ENCODE results near the gene CTRB1. TPM values are rescaled to one million over a fixed set of nuclear protein-coding genes. Genes with fewer than 3 reads are reported as not detected.
A peak's percentile ranks its signal among the peaks of the same experiment; 100 is the strongest.

Gene CTRB1
- total and polyA plus RNA-seq, 2 of the 13 experiments (the other 11 are each of a cell fraction or from before 2014, with no cell fraction given), result not detected

DNA sequence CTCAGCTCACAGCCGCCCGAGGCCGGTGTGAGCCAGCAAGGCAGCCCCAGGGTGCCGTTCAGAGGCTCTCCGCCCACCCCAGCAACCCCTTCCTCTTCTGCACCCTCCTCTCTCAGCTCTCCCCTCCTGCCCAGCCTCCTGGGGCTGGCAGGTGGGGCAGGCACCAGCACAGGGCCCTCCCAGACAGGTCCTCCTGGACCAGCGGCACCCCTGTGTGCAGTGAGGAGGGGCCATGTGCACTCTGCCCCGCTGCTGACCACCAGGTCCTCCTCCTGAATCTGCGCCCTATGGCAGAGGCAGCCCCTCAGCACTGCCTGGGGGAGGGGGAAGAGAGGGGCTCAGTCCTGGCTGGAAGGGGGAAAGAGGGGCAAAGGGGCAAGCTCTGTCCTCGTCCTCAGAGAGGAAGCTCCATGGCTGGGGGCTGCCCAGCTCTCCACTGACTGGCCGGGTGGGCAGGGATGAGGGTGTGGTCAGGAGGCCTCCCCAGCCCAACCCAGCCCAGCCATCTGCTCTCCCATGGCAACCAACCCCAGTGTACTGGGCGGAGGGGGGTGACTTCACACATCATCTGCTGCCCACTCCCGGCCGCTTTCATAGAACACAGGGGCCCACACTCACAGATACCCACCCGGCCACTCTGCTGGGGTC lies 38.0 kb downstream of the CTRB1 start (continued):
- TF ChIP-seq, protein P1, sequence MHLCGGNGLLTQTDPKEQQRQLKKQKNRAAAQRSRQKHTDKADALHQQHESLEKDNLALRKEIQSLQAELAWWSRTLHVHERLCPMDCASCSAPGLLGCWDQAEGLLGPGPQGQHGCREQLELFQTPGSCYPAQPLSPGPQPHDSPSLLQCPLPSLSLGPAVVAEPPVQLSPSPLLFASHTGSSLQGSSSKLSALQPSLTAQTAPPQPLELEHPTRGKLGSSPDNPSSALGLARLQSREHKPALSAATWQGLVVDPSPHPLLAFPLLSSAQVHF (CRISPR knock-in tag; IDR thresholded peaks at IDR 0.05), result no peak
- TF ChIP-seq ZNF660 (CRISPR knock-in tag; IDR thresholded peaks at IDR 0.05; ENCODE audit: borderline replicate concordance, low read depth), result no peak
- TF ChIP-seq, protein P2, sequence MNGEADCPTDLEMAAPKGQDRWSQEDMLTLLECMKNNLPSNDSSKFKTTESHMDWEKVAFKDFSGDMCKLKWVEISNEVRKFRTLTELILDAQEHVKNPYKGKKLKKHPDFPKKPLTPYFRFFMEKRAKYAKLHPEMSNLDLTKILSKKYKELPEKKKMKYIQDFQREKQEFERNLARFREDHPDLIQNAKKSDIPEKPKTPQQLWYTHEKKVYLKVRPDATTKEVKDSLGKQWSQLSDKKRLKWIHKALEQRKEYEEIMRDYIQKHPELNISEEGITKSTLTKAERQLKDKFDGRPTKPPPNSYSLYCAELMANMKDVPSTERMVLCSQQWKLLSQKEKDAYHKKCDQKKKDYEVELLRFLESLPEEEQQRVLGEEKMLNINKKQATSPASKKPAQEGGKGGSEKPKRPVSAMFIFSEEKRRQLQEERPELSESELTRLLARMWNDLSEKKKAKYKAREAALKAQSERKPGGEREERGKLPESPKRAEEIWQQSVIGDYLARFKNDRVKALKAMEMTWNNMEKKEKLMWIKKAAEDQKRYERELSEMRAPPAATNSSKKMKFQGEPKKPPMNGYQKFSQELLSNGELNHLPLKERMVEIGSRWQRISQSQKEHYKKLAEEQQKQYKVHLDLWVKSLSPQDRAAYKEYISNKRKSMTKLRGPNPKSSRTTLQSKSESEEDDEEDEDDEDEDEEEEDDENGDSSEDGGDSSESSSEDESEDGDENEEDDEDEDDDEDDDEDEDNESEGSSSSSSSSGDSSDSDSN (CRISPR knock-in tag; IDR thresholded peaks at IDR 0.05), result 0 out of 2 replicates have a peak, but pooled peaks have one; percentile 0
- TF ChIP-seq, protein P3, sequence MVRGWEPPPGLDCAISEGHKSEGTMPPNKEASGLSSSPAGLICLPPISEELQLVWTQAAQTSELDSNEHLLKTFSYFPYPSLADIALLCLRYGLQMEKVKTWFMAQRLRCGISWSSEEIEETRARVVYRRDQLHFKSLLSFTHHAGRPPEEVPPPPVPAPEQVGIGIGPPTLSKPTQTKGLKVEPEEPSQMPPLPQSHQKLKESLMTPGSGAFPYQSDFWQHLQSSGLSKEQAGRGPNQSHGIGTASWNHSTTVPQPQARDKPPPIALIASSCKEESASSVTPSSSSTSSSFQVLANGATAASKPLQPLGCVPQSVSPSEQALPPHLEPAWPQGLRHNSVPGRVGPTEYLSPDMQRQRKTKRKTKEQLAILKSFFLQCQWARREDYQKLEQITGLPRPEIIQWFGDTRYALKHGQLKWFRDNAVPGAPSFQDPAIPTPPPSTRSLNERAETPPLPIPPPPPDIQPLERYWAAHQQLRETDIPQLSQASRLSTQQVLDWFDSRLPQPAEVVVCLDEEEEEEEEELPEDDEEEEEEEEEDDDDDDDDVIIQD (CRISPR knock-in tag; IDR thresholded peaks at IDR 0.05; ENCODE audit: low read depth), result no peak
- TF ChIP-seq, protein P4, sequence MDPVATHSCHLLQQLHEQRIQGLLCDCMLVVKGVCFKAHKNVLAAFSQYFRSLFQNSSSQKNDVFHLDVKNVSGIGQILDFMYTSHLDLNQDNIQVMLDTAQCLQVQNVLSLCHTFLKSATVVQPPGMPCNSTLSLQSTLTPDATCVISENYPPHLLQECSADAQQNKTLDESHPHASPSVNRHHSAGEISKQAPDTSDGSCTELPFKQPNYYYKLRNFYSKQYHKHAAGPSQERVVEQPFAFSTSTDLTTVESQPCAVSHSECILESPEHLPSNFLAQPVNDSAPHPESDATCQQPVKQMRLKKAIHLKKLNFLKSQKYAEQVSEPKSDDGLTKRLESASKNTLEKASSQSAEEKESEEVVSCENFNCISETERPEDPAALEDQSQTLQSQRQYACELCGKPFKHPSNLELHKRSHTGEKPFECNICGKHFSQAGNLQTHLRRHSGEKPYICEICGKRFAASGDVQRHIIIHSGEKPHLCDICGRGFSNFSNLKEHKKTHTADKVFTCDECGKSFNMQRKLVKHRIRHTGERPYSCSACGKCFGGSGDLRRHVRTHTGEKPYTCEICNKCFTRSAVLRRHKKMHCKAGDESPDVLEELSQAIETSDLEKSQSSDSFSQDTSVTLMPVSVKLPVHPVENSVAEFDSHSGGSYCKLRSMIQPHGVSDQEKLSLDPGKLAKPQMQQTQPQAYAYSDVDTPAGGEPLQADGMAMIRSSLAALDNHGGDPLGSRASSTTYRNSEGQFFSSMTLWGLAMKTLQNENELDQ (CRISPR knock-in tag; IDR thresholded peaks at IDR 0.05; ENCODE audit: borderline replicate concordance), result no peak
- TF ChIP-seq, protein P5, sequence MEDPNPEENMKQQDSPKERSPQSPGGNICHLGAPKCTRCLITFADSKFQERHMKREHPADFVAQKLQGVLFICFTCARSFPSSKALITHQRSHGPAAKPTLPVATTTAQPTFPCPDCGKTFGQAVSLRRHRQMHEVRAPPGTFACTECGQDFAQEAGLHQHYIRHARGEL (CRISPR knock-in tag; IDR thresholded peaks at IDR 0.05), result peak; percentile 54; the same call in 1 of the 2 replicates
- TF ChIP-seq ZNF468 (CRISPR knock-in tag; IDR thresholded peaks at IDR 0.05), result no peak
- TF ChIP-seq, protein P6, sequence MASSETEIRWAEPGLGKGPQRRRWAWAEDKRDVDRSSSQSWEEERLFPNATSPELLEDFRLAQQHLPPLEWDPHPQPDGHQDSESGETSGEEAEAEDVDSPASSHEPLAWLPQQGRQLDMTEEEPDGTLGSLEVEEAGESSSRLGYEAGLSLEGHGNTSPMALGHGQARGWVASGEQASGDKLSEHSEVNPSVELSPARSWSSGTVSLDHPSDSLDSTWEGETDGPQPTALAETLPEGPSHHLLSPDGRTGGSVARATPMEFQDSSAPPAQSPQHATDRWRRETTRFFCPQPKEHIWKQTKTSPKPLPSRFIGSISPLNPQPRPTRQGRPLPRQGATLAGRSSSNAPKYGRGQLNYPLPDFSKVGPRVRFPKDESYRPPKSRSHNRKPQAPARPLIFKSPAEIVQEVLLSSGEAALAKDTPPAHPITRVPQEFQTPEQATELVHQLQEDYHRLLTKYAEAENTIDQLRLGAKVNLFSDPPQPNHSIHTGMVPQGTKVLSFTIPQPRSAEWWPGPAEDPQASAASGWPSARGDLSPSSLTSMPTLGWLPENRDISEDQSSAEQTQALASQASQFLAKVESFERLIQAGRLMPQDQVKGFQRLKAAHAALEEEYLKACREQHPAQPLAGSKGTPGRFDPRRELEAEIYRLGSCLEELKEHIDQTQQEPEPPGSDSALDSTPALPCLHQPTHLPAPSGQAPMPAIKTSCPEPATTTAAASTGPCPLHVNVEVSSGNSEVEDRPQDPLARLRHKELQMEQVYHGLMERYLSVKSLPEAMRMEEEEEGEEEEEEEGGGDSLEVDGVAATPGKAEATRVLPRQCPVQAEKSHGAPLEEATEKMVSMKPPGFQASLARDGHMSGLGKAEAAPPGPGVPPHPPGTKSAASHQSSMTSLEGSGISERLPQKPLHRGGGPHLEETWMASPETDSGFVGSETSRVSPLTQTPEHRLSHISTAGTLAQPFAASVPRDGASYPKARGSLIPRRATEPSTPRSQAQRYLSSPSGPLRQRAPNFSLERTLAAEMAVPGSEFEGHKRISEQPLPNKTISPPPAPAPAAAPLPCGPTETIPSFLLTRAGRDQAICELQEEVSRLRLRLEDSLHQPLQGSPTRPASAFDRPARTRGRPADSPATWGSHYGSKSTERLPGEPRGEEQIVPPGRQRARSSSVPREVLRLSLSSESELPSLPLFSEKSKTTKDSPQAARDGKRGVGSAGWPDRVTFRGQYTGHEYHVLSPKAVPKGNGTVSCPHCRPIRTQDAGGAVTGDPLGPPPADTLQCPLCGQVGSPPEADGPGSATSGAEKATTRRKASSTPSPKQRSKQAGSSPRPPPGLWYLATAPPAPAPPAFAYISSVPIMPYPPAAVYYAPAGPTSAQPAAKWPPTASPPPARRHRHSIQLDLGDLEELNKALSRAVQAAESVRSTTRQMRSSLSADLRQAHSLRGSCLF (CRISPR knock-in tag; IDR thresholded peaks at IDR 0.05; ENCODE audit: borderline replicate concordance), result no peak
- peak; percentile 40 for TF ChIP-seq AGO1 (IDR thresholded peaks at IDR 0.05; ENCODE audit: low read depth, low read length, poor library complexity, severe bottlenecking)
- no peak for TF ChIP-seq ZFP1 (CRISPR knock-in tag; IDR thresholded peaks at IDR 0.05)
- TF ChIP-seq NFKB2 (CRISPR knock-in tag; IDR thresholded peaks at IDR 0.05; ENCODE audit: borderline replicate concordance), result 0 out of 2 replicates have a peak, but pooled peaks have one; percentile 8
